HG03520 (cell line): ENCODE results near the gene SPART.

ENCODE experiments used
- ATAC-seq: cut with Tn5 transposase; IDR thresholded peaks from one replicate; pipeline ENCODE4 v1.9.1; 2021; ENCODE audit warnings: mild to moderate bottlenecking, moderate library complexity; ENCODE audit not compliant: unreplicated experiment

The SPART gene

DNA sequence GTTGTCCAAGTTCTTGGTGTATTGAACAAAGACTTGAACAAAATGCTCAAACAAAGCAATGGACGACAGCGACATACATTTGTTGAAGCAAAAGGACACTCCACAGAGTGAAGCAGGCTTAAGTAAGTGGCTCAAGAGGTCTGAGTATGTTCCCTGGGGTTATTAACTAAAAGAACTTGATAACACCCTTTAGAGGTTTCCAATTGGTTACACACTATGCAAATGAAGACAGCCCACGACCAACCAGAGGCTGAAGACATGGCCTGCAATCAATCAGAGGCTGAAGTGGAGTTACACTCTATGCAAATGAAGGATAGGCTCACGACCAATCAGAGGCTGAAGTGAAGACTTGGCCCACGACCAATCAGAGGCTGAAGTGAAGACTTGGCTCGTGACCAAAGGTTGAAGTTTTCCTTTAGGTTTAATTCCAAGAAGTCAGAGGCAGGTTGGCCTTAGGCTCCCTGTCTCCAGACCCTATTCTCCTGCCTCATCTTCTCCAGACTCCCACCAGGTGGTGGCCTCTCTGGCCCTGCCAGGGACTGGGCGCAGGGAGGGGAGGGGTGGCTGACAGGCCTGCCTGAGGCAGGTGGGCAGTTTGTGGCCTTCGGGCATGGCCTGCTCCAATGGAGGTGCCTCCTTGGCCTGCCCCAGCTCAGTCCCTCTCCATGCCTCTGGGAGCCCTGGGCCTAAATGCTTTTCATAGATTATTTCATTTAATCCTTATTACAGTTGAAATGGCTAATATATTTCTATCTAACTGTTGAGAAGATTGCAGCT is 86.6 kb downstream of the SPART start:
- no peak for ATAC-seq

- no peak for ATAC-seq
Measured at GRCh38 chr13:36258831-36259230, 87.4 kb downstream of the SPART start.
